Suprapubic skin (tissue), 4 donors: ENCODE measurements around the gene SPATA31E1. TPM values are rescaled to one million over a fixed set of nuclear protein-coding genes. Genes with fewer than 3 reads are reported as not detected.

Experiments
- DNase-seq, 2 donors: peaks; one replicate each; pipeline ENCODE4 v3.0.0-alpha.2; 2019; ENCODE audit warnings: low spot score in 2 of 2
- H3K27ac ChIP-seq: fragments of 200-600 bp; sonication (generic); one replicate; pipeline ENCODE4 v1.5.1; 2019
- H3K27me3 ChIP-seq: fragments of 200-600 bp; sonication (generic); one replicate; pipeline ENCODE4 v1.5.1; 2019
- H3K36me3 ChIP-seq: fragments of 200-600 bp; sonication (generic); one replicate; pipeline ENCODE4 v1.5.1; 2019
- H3K4me1 ChIP-seq: fragments of 200-600 bp; sonication (generic); one replicate; pipeline ENCODE4 v1.5.1; 2019
- H3K4me3 ChIP-seq: fragments of 200-600 bp; sonication (generic); one replicate; pipeline ENCODE4 v1.5.1; 2019; ENCODE audit warnings: mild to moderate bottlenecking
- H3K9me3 ChIP-seq: fragments of 200-600 bp; sonication (generic); one replicate; pipeline ENCODE4 v1.5.1; 2019
- CTCF ChIP-seq, 2 donors: fragments of 200-600 bp in 1 of 2; fragments of 450-650 bp in 1 of 2; sonication (generic) in 1 of 2; IDR thresholded peaks; one replicate each; pipeline ENCODE4 v1.5.1; 2016 to 2019; ENCODE audit warnings: antibody characterized with exemption in 2 of 2, mild to moderate bottlenecking in 1 of 2, moderate library complexity in 1 of 2
- EP300 ChIP-seq: sonication (generic); formaldehyde crosslinking; IDR thresholded peaks from one replicate; pipeline ENCODE4 v1.6.1; 2017; ENCODE audit warnings: antibody characterized with exemption
- POLR2A ChIP-seq, 2 donors: fragments of 450-650 bp; IDR thresholded peaks; one replicate each; pipeline ENCODE4 v1.6.1; 2017; ENCODE audit warnings: antibody characterized with exemption in 2 of 2, mild to moderate bottlenecking in 2 of 2, moderate library complexity in 2 of 2
- POLR2AphosphoS5 ChIP-seq, 3 donors: sonication (generic); formaldehyde crosslinking; IDR thresholded peaks; one replicate each; pipeline ENCODE4 v1.6.1; 2017; ENCODE audit warnings: antibody characterized with exemption in 3 of 3
- WGBS: methylation state at CpG from one replicate; pipeline ENCODE4 v1.1.5; 2018; 5-methylcytosine and 5-hydroxymethylcytosine counted together
- total RNA-seq, 4 donors: library from RNA; depleted of rRNA; stranded (reverse); fragments of >200 nt; gene quantifications; one replicate each; pipeline ENCODE4 v1.1.0, GENCODE V29; 2016

SPATA31E1 gene
- total RNA-seq, 4 donors from 2014 or later = not detected

DNA sequence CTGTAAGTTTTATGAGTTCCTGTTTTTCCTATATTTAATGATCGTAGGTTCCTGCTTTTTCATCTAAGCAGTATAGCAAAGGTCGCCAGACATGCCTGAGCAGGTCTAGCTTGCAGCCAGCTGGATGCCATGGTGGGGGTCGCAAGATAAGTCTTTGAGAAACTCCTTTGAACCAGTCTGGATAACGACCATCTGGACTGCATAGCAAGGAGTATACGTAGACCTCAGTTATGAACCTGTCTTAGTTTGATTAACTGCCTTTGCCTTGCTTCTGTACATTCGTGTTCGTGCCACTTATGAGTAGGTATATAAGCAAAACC lies 8.4 kb upstream of the SPATA31E1 start:
- H3K4me1 ChIP-seq = no peaks in the 10 kb centered on the region
- 62% methylated on average over 7 of the region's 7 CpGs for WGBS
- no peaks in the 10 kb centered on the region for H3K36me3 ChIP-seq
- no peak overlapping the region for H3K4me3 ChIP-seq
- H3K27me3 ChIP-seq = peaks cover 6% of the 10 kb centered on the region
- no peak for DNase-seq
- TF ChIP-seq EP300 = no peak
- no peak for TF ChIP-seq POLR2A (IDR thresholded peaks at IDR 0.05)
- no peak for TF ChIP-seq CTCF (IDR thresholded peaks at IDR 0.05)
- TF ChIP-seq POLR2AphosphoS5 (IDR thresholded peaks at IDR 0.05) = no peak
- H3K9me3 ChIP-seq = no peaks in the 10 kb centered on the region
- no peak overlapping the region for H3K27ac ChIP-seq

DNA sequence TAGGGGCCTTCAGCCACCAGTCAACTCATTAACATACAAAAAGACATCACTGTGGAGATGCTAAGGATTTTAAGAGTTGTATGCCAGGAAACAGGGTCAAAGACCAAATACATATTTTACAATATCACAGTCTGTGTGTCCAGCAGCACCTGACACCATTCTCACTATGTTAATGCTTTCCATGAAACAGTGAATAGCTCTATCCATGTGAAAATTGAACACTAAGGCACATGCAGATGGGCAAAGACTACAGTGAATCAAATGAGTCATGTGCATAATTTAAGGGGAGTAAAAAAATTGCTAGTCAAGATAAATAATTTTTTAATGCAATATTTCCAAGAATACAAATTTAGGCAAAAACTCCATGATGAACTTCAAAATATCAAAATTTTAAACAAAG lies 7.6 kb upstream of the SPATA31E1 start:
- H3K4me3 ChIP-seq = no peak overlapping the region
- DNase-seq = no peak
- no peak overlapping the region for H3K27ac ChIP-seq
- no peak for TF ChIP-seq EP300
- TF ChIP-seq POLR2A (IDR thresholded peaks at IDR 0.05) = no peak
- no peak for TF ChIP-seq POLR2AphosphoS5 (IDR thresholded peaks at IDR 0.05)
- no peak for TF ChIP-seq CTCF (IDR thresholded peaks at IDR 0.05)
- H3K4me1 ChIP-seq = no peaks in the 10 kb centered on the region
- no peaks in the 10 kb centered on the region for H3K9me3 ChIP-seq
- H3K27me3 ChIP-seq = peaks cover 6% of the 10 kb centered on the region
- no peaks in the 10 kb centered on the region for H3K36me3 ChIP-seq

GRCh38 chr9:87875831-87876545 lies 6.7 kb upstream of the SPATA31E1 start:
- 65% methylated on average over 5 of the region's 5 CpGs for WGBS
- DNase-seq = no peak
- Histone ChIP-seq H3K4me1 (no peaks in the 10 kb centered on the region), H3K27me3 (peaks cover 6% of the 10 kb centered on the region), H3K4me3 (no peak overlapping the region), H3K9me3 (no peaks in the 10 kb centered on the region), H3K36me3 (no peaks in the 10 kb centered on the region), H3K27ac (no peak overlapping the region)
- TF ChIP-seq EP300 (no peak), POLR2A (IDR thresholded peaks at IDR 0.05) (no peak), POLR2AphosphoS5 (IDR thresholded peaks at IDR 0.05) (no peak)

- WGBS = no CpG with 5 or more reads among the region's 5 CpGs
- no peaks in the 10 kb centered on the region for H3K4me1 ChIP-seq
- TF ChIP-seq EP300 (no peak), POLR2AphosphoS5 (IDR thresholded peaks at IDR 0.05) (no peak), POLR2A (IDR thresholded peaks at IDR 0.05) (no peak), CTCF (IDR thresholded peaks at IDR 0.05) (no peak)
- H3K27me3 ChIP-seq = peaks cover 6% of the 10 kb centered on the region
- H3K27ac ChIP-seq = no peak overlapping the region
- H3K4me3 ChIP-seq = no peak overlapping the region
- no peaks in the 10 kb centered on the region for H3K36me3 ChIP-seq
- no peak for DNase-seq
- H3K9me3 ChIP-seq = no peaks in the 10 kb centered on the region
Measured at GRCh38 chr9:87876708-87877107, 6.0 kb upstream of the SPATA31E1 start.

DNA sequence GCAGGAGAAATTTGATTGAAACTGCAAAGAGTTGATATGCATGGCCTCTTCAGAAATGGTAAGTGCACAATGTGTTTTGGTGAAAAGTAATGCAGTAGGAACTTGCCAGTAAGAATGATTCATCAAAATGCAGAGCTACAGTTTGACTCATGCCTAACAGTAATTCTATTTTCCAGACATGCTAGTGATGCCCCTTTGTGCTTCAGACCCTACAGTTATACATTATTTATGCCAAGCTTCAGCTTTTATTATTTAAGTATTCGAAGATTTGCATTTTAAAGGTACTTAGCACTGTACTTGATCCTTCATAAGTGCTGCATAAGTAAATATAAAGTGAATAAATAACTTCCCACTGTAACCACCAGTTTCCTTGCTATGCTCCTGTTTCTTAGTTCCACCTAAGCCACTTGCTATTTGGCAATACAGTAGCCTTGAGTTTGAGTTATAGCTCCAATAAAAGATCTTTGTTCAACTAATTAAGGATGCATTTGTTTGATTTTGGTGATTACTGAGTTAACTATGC lies 3.6 kb upstream of the SPATA31E1 start:
- no peak for DNase-seq
- Histone ChIP-seq H3K9me3 (no peaks in the 10 kb centered on the region), H3K27ac (no peak overlapping the region), H3K27me3 (peaks cover 6% of the 10 kb centered on the region), H3K36me3 (no peaks in the 10 kb centered on the region), H3K4me1 (no peaks in the 10 kb centered on the region), H3K4me3 (no peak overlapping the region)
- WGBS = 86% methylated on average over 1 of the region's 1 CpG
- TF ChIP-seq POLR2AphosphoS5 (IDR thresholded peaks at IDR 0.05) (no peak), POLR2A (IDR thresholded peaks at IDR 0.05) (no peak), EP300 (no peak)

GRCh38 chr9:87880116-87880515 lies 2.6 kb upstream of the SPATA31E1 start:
- H3K4me3 ChIP-seq = no peak overlapping the region
- H3K4me1 ChIP-seq = no peaks in the 10 kb centered on the region
- no peak overlapping the region for H3K27ac ChIP-seq
- H3K9me3 ChIP-seq = no peaks in the 10 kb centered on the region
- no peak for DNase-seq
- TF ChIP-seq POLR2A (IDR thresholded peaks at IDR 0.05) (no peak), EP300 (no peak), POLR2AphosphoS5 (IDR thresholded peaks at IDR 0.05) (no peak), CTCF (IDR thresholded peaks at IDR 0.05) (no peak)
- 73% methylated on average over 8 of the region's 8 CpGs for WGBS
- H3K27me3 ChIP-seq = peaks cover 6% of the 10 kb centered on the region
- no peaks in the 10 kb centered on the region for H3K36me3 ChIP-seq
